ENCODE data around the gene P4HA2. TPM values are rescaled to one million over a fixed set of nuclear protein-coding genes. Genes with fewer than 3 reads are reported as not detected.
A peak's percentile ranks its signal among the peaks of the same experiment; 100 is the strongest.

P4HA2 gene
- total and polyA plus RNA-seq, 2 donors (not counting 1 experiment from before 2014, with no cell fraction given): 184 to 553 TPM

DNA sequence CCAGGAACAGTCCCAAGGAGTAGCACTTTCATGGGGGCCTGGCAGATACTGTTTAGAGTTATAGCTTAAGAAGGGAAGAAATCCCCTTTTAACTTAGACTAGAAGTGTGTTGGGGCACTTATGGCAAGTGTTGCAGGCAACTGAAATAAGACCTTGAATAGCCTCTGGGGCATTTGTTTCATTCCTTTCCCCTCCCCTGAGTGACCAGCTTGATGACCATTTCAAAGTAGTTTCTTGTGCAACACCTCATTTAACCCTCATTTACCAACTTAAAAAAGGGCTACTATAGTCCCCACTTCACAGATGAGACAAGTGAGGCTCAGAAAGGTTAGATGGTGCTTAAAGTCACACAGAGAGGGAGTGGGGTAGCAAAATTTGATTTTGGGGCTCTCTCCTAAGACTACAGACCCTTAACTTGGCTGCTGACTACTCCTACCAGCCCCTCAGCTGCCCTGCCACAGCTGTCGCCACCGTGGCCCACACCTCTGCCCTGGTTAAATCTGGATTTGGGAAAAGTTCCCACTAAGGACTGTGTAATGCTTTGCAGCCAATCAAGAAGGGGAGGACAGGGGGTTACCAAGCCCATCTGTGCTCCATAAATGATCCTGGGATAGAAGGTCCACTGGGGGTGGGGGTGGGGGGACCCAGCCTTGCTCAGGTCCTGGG lies 35.4 kb upstream of the P4HA2 start:
- no peaks in the 10 kb centered on the region for H3K9me3 ChIP-seq (ENCODE audit: control insufficient read depth, insufficient read depth, low read depth, low read length)
- peak overlapping the region; percentile 18 for H3K4me2 ChIP-seq (ENCODE audit: extremely low read depth, insufficient read depth, low read length)
- TF ChIP-seq, protein P1, sequence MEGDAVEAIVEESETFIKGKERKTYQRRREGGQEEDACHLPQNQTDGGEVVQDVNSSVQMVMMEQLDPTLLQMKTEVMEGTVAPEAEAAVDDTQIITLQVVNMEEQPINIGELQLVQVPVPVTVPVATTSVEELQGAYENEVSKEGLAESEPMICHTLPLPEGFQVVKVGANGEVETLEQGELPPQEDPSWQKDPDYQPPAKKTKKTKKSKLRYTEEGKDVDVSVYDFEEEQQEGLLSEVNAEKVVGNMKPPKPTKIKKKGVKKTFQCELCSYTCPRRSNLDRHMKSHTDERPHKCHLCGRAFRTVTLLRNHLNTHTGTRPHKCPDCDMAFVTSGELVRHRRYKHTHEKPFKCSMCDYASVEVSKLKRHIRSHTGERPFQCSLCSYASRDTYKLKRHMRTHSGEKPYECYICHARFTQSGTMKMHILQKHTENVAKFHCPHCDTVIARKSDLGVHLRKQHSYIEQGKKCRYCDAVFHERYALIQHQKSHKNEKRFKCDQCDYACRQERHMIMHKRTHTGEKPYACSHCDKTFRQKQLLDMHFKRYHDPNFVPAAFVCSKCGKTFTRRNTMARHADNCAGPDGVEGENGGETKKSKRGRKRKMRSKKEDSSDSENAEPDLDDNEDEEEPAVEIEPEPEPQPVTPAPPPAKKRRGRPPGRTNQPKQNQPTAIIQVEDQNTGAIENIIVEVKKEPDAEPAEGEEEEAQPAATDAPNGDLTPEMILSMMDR (conservative IDR thresholded peaks at IDR 0.05 in 1 of 2, IDR thresholded peaks at IDR 0.05 in 1 of 2; ENCODE audit: low read depth in 1 of 2, low read length in 2 of 2): no peak
- no peak for TF ChIP-seq EZH2 (IDR thresholded peaks at IDR 0.05; ENCODE audit: low read length, missing control alignments)
- H3K9ac ChIP-seq (ENCODE audit: insufficient read depth, low read length): no peak overlapping the region
- DNase-seq (ENCODE audit: low read depth in 2 of 2): no peak
- H3K4me3 ChIP-seq (replicated peaks in 1 of 4; ENCODE audit: control extremely low read depth in 1 of 4, insufficient read depth in 1 of 4, low read depth in 3 of 4, low read length in 4 of 4): no peak overlapping the region
- H3K27me3 ChIP-seq (ENCODE audit: control insufficient read depth, insufficient read depth, low read length): no peaks in the 10 kb centered on the region
- H4K20me1 ChIP-seq (ENCODE audit: control insufficient read depth, extremely low read depth, insufficient read depth, low read length): no peaks in the 10 kb centered on the region
- H3K4me1 ChIP-seq (ENCODE audit: control insufficient read depth, extremely low read depth, insufficient read depth, low read length): peaks cover 61% of the 10 kb centered on the region
- H2AFZ ChIP-seq (ENCODE audit: low read length): no peak overlapping the region
- peak overlapping the region; percentile 98 for H3K27ac ChIP-seq (ENCODE audit: insufficient read depth, low read length)
- H3K36me3 ChIP-seq (ENCODE audit: control insufficient read depth, insufficient read depth, low read length): peaks cover 11% of the 10 kb centered on the region
- peaks cover 12% of the 10 kb centered on the region for H3K79me2 ChIP-seq (ENCODE audit: control insufficient read depth, insufficient read depth, low read length)

DNA sequence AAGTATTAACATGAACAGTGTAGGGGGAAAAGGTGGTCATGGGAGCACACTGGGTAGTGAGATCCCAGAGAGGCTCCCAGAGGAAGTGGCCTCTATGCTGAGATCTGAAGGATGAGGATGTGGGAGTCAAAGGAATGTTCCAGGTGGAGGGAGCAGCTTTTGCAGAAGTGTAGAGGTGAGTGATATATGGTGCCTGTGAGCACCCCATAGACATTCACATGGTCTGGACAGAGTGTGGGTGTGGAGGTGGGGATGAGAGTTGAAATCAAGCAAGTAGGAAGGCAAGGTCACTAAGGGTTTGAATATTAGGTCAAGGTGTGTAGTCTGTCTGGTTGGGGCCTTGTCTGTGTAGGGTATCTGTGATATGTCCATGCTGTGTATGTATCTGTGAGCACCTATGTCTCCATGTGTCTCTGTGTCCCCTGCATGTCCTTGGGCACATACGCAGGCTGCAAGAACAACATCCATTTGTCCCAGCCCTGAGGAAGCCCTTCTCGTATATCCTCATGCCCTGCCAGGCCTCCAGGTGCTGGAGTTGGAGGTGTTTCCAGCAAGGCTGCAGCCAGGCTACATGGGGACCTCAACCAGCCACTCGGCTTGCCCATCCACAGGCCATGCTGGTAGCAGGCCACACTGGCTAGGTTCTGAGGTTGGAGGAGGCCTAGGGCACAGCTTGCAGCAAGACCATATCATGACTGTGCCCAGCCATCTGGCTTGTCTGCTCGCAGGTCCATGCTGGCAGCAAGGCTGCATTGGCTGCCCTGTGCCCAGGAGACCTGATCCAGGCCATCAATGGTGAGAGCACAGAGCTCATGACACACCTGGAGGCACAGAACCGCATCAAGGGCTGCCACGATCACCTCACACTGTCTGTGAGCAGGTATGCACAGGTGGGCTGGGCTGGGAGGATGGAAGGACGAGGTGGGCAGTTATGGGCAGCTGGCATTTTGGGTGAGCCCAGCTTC lies 34.5 kb upstream of the P4HA2 start:
- no peak overlapping the region for H3K4me2 ChIP-seq (ENCODE audit: extremely low read depth, insufficient read depth, low read length)
- no peaks in the 10 kb centered on the region for H3K9me3 ChIP-seq (ENCODE audit: control insufficient read depth, insufficient read depth, low read depth, low read length)
- H3K27ac ChIP-seq (ENCODE audit: insufficient read depth, low read length): no peak overlapping the region
- peaks cover 61% of the 10 kb centered on the region for H3K4me1 ChIP-seq (ENCODE audit: control insufficient read depth, extremely low read depth, insufficient read depth, low read length)
- peaks cover 12% of the 10 kb centered on the region for H3K79me2 ChIP-seq (ENCODE audit: control insufficient read depth, insufficient read depth, low read length)
- TF ChIP-seq, protein P1 (conservative IDR thresholded peaks at IDR 0.05 in 1 of 2, IDR thresholded peaks at IDR 0.05 in 1 of 2; ENCODE audit: low read depth in 1 of 2, low read length in 2 of 2): no peak
- TF ChIP-seq EZH2 (IDR thresholded peaks at IDR 0.05; ENCODE audit: low read length, missing control alignments): no peak
- H4K20me1 ChIP-seq (ENCODE audit: control insufficient read depth, extremely low read depth, insufficient read depth, low read length): no peaks in the 10 kb centered on the region
- no peak overlapping the region for H3K9ac ChIP-seq (ENCODE audit: insufficient read depth, low read length)
- no peak overlapping the region for H2AFZ ChIP-seq (ENCODE audit: low read length)
- H3K4me3 ChIP-seq (replicated peaks in 1 of 4; ENCODE audit: control extremely low read depth in 1 of 4, insufficient read depth in 1 of 4, low read depth in 3 of 4, low read length in 4 of 4): no peak overlapping the region
- H3K27me3 ChIP-seq (ENCODE audit: control insufficient read depth, insufficient read depth, low read length): no peaks in the 10 kb centered on the region
- no peak for DNase-seq (ENCODE audit: low read depth in 2 of 2)
- H3K36me3 ChIP-seq (ENCODE audit: control insufficient read depth, insufficient read depth, low read length): peaks cover 6% of the 10 kb centered on the region

Measured in fibroblast of lung (primary cell).